SK-N-SH (cell line): Measurements from ENCODE around the gene HDGFL1.

Experiments
- CTCF ChIP-seq: fragments of 200-600 bp; sonication (generic); IDR thresholded peaks from 2 replicates; pipeline ENCODE4 v1.6.1; 2017; ENCODE audit warnings: antibody characterized with exemption, mild to moderate bottlenecking, moderate library complexity
- EP300 ChIP-seq, 2 experiments: IDR thresholded peaks; 2 replicates each; pipeline versions ENCODE4 v1.4.0 to v1.6.1; 2012; ENCODE audit warnings: borderline replicate concordance in 1 of 2, low read depth in 1 of 2, low read length in 1 of 2
- EZH2phosphoT487 ChIP-seq: fragments of 200-600 bp; sonication (generic); IDR thresholded peaks from 2 replicates; pipeline ENCODE4 v1.6.1; 2017; ENCODE audit warnings: low read depth, mixed run types, mild to moderate bottlenecking, antibody characterized with exemption, moderate library complexity, borderline replicate concordance
- GABPA ChIP-seq: IDR thresholded peaks from 2 replicates; pipeline ENCODE4 v1.4.0; 2012; ENCODE audit warnings: low read depth, mild to moderate bottlenecking
- MXI1 ChIP-seq: IDR thresholded peaks from 2 replicates; pipeline ENCODE4 v1.6.1; 2012; ENCODE audit warnings: mild to moderate bottlenecking, low read depth, low read length, improper control_type of control experiment
- NFIC ChIP-seq: IDR thresholded peaks from 2 replicates; pipeline ENCODE4 v1.4.0; 2012; ENCODE audit warnings: borderline replicate concordance
- POLR2AphosphoS5 ChIP-seq: IDR thresholded peaks from 2 replicates; pipeline ENCODE4 v1.6.1; 2012; ENCODE audit warnings: low read depth, low read length
- RAD21 ChIP-seq: IDR thresholded peaks from 2 replicates; pipeline ENCODE4 v1.6.1; 2012; ENCODE audit warnings: mild to moderate bottlenecking, low read length
- SIN3A ChIP-seq: IDR thresholded peaks from 2 replicates; pipeline ENCODE4 v1.6.1; 2012; ENCODE audit warnings: low read depth, mild to moderate bottlenecking, low read length, moderate library complexity, borderline replicate concordance
- TAF1 ChIP-seq: IDR thresholded peaks from 2 replicates; pipeline ENCODE4 v1.6.1; 2012; ENCODE audit warnings: low read depth, mild to moderate bottlenecking, low read length, moderate library complexity, borderline replicate concordance
- TEAD4 ChIP-seq: IDR thresholded peaks from 2 replicates; pipeline ENCODE4 v1.4.0; 2012; ENCODE audit warnings: mild to moderate bottlenecking, borderline replicate concordance; ENCODE audit not compliant: insufficient read depth
- USF2 ChIP-seq: fragments of 150-350 bp; IDR thresholded peaks from 2 replicates; pipeline ENCODE4 v1.6.1; 2017; ENCODE audit warnings: antibody characterized with exemption, low read length, low read depth, borderline replicate concordance
- YY1 ChIP-seq: IDR thresholded peaks from 2 replicates; pipeline ENCODE4 v1.4.0; 2012; ENCODE audit warnings: low read depth, mild to moderate bottlenecking

- TF ChIP-seq EP300 (IDR thresholded peaks at IDR 0.05; ENCODE audit: borderline replicate concordance in 1 of 2, low read depth in 1 of 2, low read length in 1 of 2) (no peak), POLR2AphosphoS5 (no peak), RAD21 (no peak), CTCF (no peak), YY1 (no peak), SIN3A (no peak), TAF1 (no peak), GABPA (no peak), NFIC (no peak), USF2 (no peak), MXI1 (no peak), EZH2phosphoT487 (no peak), TEAD4 (no peak)
Measured at GRCh38 chr6:22582417-22583205, 13.2 kb downstream of the HDGFL1 start.
